Kasumi-1 (cell line): ENCODE results near the gene MROH8.

Experiments
- DNase-seq, 2 experiments: peaks; one replicate each; lab custom pipeline; 2025; lab: John Stamatoyannopoulos, UW

Gene MROH8

GRCh38 chr20:37178839-37179682 lies at the start of gene MROH8, which contains the start of gene RPN2:
TSS of gene MROH8 (minus strand) at chr20:37179548.
TSS of gene RPN2 (plus strand) at chr20:37179330. CDS start at chr20:37179357, 27 bp downstream.
- peak; percentile 96 to 97 for DNase-seq

- no peak for DNase-seq
Measured at GRCh38 chr20:37228656-37229055, 49.3 kb upstream of the MROH8 start.

GRCh38 chr20:37228082-37228481 lies 48.7 kb upstream of the MROH8 start:
- DNase-seq: no peak

- DNase-seq: no peak
Measured at GRCh38 chr20:37226889-37227288, 47.5 kb upstream of the MROH8 start.

GRCh38 chr20:37225146-37225545 lies 45.8 kb upstream of the MROH8 start:
- DNase-seq: no peak

- peak; percentile 52 to 68 for DNase-seq
Measured at GRCh38 chr20:37223053-37223452, 43.7 kb upstream of the MROH8 start.

GRCh38 chr20:37222086-37222485 lies 42.7 kb upstream of the MROH8 start:
- DNase-seq: no peak

GRCh38 chr20:37220731-37221130 lies 41.4 kb upstream of the MROH8 start:
- DNase-seq: no peak

DNA sequence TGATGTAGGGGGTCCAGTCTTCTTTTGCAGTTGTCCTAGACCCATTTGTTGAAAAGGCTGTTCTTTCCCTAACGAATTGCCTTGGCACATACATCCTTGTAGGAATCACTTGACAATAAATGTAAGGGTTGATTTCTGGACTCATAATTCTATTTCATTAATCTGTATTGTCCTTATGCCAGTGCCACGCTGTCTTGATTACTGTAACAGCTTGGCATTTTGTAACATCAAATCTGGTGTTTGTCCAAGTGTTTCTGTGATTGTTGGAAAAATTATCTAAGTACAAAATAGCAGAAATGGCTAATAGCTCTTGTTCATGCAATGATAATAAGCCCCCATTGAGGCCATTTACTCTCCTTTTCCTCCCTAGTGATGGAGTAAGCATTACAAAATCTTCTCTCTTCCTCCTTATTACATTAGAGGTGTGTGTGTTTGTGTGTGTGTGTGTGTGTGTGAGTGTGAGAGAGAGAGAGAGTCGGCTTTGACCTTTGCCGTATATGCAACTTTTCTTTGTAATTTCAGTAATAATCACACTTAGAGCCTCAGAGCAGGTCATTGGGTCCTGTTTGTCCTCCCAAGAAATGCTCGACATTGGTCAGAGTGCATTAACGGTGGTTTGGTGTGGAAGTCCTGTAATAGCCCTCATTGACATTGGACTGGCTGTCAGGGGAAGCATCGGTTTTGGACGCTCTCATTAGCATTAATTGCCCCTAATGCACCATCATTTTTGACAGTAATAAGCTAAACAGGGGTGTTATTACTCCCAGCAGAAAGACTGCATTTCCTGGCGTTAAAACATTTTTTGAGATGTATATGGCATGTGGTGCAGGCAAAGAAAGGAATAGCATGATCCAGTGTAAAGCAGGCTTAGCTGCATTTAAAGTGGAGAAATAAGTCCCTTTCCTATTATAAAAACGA lies 40.7 kb upstream of the MROH8 start:
- DNase-seq: no peak

DNA sequence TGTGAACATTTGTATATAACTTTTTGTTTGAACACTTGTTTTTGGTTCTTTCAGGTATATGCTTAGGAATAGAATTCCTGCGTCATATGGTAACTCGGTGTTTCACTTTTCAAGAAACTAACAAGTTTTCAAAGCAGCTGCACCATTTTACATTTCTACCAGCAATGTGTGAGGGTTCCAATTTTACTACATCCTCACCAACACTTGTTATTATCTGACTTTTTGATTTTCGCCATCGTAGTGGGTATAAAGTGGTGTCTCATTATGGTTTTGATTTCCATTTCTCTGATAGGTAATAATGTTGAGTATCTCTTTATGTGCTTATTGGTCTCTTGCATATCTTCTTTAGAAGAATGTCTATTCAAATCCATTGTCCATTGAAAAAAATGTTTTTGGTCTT lies 39.6 kb upstream of the MROH8 start:
- DNase-seq: no peak

- no peak for DNase-seq
Measured at GRCh38 chr20:37218441-37218840, 39.1 kb upstream of the MROH8 start.

DNA sequence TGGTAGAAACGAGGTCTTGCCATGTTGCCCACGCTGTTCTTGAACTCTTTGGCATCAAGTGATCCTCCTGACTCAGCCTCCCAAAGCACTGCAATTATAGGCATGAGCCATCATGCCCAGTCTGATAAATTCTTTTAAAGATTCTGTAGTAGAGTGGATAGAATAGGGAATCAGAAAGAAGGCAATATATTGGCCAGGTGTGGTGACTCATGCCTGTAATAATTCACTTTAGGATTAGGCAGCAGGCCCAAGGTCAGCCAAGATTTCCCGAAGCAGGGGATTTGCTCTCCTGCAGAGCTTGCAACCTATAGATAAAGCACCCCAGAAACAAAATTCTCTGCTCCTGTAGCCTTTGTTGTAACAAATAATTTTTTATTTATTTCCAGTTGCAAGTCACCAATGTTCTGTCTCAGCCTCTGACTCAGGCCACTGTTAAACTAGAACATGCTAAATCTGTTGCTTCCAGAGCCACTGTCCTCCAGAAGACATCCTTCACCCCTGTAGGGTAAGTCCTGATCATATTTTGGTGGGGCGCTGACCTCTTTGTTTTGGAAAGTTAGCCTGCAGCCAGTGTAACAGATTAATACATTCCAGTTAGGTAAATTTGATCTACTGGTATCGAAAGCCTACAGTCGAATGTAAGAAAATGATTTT lies 30.4 kb upstream of the MROH8 start:
- DNase-seq: no peak

DNA sequence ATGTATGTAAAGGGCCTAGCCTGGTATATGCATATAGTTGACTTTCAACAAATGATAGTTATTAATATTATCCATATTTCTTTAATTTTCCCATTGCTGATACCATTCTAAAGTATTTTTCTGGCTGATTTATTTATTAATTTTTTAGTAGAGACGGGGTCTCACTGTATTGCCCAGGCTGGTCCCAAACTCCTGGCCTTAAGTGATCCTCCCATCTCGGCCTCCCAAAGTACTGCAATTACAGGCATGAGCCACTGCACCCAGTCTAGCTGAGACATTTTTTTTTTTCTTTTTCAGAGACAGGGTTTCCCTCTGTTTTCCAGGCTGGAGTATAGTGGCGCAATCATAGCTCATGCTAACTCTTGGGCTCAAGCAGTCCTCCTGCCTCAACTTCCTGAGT lies 29.8 kb upstream of the MROH8 start:
- no peak for DNase-seq

GRCh38 chr20:37207171-37207570 lies 27.8 kb upstream of the MROH8 start:
- DNase-seq: no peak

DNA sequence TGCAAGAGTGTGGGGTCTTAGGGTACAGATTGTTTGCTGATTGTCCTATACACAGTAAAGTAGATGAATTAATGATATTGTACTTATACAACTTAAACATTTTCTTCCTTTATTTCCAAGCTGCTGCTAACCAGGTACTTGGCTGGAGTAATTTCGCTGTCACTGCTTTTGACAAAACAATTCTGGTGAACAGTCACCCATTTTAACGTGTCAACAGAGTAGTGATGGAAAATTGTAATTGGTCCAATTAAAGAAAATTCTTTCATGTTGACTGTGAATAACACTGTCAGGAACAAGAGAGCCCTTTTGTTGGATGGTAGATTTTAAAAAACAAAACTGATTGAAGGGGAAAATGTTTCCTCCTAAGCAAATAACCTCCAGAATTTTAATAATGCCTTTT lies 26.4 kb upstream of the MROH8 start:
- no peak for DNase-seq

DNA sequence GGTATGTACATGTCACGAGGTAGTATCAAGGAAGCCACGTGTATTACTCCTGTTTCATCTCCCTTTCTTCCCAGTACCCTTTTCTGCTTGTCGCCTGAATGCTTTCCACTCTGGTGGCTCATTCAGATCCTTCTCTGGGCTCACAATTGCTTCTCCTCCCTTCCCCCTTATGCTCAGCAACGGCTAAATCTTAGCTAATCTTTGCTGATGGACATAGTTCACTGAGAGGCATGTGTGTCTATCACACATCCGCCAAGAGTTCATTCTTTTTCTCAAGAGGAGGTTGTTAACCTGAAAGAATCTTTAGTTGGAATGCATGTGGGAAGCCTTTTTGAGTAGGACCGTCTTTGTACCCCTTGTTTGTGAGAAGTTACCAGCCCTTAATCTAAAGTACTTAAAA lies 25.8 kb upstream of the MROH8 start:
- no peak for DNase-seq

DNA sequence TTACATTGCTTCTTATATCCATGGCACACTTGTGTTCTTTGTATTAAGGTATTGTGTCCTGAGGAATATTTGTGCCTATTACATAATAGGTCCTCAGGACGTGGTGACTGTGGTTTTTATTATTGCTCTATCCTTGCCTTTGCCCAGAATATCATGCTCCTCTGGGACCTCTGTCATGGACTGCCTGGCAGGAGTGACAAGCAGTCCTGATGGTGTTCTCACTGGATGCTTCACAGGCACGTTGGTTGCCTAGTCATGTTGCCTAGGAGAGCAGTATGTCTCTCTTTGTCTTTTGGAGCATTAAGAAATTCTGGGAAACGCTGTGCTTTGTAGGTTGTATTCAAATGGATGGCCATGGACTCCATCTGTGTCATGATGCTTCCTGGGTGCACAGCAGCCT lies 24.7 kb upstream of the MROH8 start:
- no peak for DNase-seq

GRCh38 chr20:37202267-37202943 lies 23.1 kb upstream of the MROH8 start:
- peak; percentile 62 to 71 for DNase-seq

DNA sequence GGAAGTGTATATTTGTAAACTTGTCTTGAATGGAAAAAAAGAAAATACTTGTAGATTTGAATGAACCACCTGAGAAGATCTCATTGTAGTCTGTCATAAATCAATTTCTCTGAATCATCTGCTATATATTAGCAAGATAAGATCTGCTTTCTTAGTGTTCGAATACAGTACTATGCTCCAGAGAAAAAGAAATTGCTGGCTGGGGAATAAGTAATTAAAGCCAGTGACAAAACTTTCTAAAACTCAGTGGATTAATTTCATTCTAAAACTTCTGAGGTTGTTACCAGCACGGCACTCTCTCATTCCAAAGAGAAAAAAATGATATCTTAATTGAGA lies 22.4 kb upstream of the MROH8 start:
- no peak for DNase-seq

DNA sequence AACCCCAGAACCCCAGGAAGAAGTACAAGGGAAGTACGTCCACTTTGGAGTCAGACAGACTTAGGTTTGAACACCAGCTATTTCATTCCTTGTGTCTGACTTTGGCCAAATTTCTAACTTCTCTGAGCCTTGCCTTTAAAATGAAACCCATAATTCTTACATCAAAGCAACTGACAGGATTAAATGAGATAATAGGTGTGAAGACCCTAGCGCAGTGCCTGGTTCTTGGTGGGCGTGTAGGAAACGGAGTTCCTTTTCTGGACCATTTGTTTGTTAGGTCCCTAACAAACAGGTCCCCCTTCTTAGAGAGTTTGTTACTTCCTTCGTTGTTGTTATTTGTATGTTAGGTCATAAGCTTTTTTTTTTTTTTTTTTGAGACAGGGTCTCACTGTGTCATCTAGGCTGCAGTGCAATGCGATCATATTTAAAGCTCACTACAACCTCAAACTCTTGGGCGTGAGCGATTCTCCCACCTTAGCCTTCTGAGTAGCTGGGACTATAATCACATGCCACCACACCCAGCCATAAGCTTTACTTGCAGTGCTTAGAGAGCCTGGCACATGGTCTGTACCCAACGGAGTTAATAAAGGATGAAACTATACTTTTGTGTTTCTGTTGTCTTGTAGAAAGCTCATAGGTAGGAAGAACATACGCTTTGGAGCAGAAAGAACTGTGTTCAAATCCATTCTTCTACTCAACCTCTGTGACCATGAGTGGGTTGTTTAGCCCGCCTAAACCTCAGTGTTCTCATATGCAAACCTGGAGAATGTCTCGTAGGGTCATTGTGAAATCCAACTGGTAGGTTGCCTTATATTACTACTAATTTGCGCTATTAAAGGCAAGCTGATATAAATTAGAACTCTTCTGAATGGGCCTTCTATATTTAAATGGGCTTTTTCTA lies 21.8 kb upstream of the MROH8 start:
- DNase-seq: no peak

GRCh38 chr20:37200376-37200775 lies 21.0 kb upstream of the MROH8 start:
- no peak for DNase-seq
